ENCODE measurements around the gene FTHL17.

DNA sequence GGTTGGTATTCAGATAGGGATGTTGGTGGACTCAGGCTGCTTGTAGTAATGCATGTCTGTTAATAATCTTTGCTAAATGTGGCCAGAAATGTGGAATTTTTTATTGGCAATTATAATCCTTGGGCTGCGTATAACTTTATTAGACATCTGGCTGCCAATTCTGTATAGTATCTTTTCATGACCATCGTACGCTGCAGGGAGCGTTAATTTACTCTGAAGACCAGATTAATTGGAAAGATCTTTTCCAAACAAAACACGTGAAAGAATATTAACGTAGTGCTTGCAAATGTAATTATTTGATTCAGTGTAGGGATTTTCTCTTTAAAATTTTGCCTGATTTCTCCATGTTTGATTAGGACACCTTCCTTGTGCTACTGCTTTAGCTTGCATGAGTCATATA lies 38.8 kb upstream of the FTHL17 start:
- TF ChIP-seq POLR2A (IDR thresholded peaks at IDR 0.05; ENCODE audit: low read length) = no peak
- TF ChIP-seq GATA1 (IDR thresholded peaks at IDR 0.05; ENCODE audit: low read depth, low read length) = no peak
